Upper lobe of left lung (tissue), 4 donors: ENCODE data around the gene ELOVL3.

Experiments
- EP300 ChIP-seq, 4 donors: sonication (generic); formaldehyde crosslinking; IDR thresholded peaks; one replicate each; pipeline ENCODE4 v1.5.1; 2017; ENCODE audit warnings: antibody characterized with exemption in 4 of 4, control low read depth in 2 of 4
- POLR2A ChIP-seq, 4 donors: fragments of 450-650 bp; IDR thresholded peaks; one replicate each; pipeline ENCODE4 v1.5.1; 2016 to 2017; ENCODE audit warnings: antibody characterized with exemption in 4 of 4, mild to moderate bottlenecking in 2 of 4
- POLR2AphosphoS5 ChIP-seq, 2 donors: sonication (generic); formaldehyde crosslinking; IDR thresholded peaks; one replicate each; pipeline ENCODE4 v1.5.1; 2017; ENCODE audit warnings: antibody characterized with exemption in 2 of 2
- TF ChIP-seq, protein P1 (sequence below), 6 experiments: fragments of 450-650 bp in 4 of 6; fragments of 200-600 bp in 2 of 6; sonication (generic) in 2 of 6; IDR thresholded peaks; one replicate each; pipeline ENCODE4 v1.5.1; 2016 to 2019; ENCODE audit warnings: antibody characterized with exemption in 6 of 6

DNA sequence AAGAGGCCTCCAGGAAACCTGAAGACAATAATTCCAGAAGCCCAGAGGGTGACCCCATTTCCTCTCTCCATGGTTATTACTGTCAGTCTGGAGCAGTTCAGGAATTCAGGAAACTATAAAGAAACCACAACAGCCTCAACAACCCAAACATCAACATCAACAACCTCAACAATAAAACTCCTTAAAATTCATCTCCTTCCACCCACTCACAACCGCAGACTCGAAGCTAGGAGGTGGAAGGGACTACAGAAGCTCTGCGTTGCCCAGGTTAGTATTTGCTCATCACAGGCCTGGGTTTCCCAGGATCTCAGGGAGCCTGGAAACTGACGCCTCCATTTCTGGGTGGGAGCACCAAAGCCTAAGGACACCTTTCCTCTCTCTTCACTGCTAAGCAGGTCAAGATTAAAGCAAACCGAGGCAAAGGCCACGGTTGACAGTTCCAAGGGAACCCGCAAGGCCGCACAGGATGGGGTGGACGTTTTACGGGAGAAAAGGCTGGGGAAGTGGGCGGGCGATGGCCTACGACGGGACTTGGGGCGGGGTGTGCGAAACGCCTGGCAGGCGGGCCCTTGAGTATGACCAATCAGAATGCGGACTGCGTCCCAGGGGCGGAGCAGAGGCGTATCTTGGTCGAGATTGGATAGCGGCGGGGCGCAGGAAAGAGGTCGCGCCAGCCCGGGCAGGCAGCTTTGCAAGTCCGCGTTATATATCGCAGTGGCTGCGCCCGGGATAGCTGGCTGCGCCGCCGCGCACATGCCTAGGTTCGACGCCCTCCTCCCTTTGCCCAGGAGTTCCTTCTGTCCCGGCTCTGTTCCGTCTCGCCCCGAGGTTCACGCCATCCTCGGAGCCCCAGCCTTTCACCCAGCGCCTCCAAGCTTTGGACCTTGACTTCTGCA is at the start of gene ELOVL3:
- TF ChIP-seq, protein P1, sequence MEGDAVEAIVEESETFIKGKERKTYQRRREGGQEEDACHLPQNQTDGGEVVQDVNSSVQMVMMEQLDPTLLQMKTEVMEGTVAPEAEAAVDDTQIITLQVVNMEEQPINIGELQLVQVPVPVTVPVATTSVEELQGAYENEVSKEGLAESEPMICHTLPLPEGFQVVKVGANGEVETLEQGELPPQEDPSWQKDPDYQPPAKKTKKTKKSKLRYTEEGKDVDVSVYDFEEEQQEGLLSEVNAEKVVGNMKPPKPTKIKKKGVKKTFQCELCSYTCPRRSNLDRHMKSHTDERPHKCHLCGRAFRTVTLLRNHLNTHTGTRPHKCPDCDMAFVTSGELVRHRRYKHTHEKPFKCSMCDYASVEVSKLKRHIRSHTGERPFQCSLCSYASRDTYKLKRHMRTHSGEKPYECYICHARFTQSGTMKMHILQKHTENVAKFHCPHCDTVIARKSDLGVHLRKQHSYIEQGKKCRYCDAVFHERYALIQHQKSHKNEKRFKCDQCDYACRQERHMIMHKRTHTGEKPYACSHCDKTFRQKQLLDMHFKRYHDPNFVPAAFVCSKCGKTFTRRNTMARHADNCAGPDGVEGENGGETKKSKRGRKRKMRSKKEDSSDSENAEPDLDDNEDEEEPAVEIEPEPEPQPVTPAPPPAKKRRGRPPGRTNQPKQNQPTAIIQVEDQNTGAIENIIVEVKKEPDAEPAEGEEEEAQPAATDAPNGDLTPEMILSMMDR (IDR thresholded peaks at IDR 0.05), result peak in 3 of 6 experiments; percentile 6 to 52 (median 35)
- TF ChIP-seq POLR2A (IDR thresholded peaks at IDR 0.05) (peak in 2 of 4 donors; percentile 34 to 43), EP300 (IDR thresholded peaks at IDR 0.05) (no peak), POLR2AphosphoS5 (IDR thresholded peaks at IDR 0.05) (peak; percentile 29 to 64)
